GM18520 (cell line): ENCODE results near the gene ISOC2.
"Not testable (repeated sequence)": the region's sequence is repeated elsewhere in the genome, so short reads cannot be mapped to it uniquely, and the experiment has no call there.

Experiments
- ATAC-seq: cut with Tn5 transposase; IDR thresholded peaks from one replicate; pipeline ENCODE4 v1.9.1; 2021; ENCODE audit not compliant: unreplicated experiment

Gene ISOC2

GRCh38 chr19:55460670-55461258, 678 bp downstream of the ISOC2 start:
- no peak for ATAC-seq

GRCh38 chr19:55459950-55460657, 1.3 kb downstream of the ISOC2 start:
- no peak for ATAC-seq

- ATAC-seq: no peak
These were observed 1.9 kb downstream of the ISOC2 start for GRCh38 chr19:55459551-55459949.

- no peak for ATAC-seq
These were observed 3.6 kb downstream of the ISOC2 start for GRCh38 chr19:55457683-55458457.

GRCh38 chr19:55456347-55456746, 5.1 kb downstream of the ISOC2 start:
- no peak for ATAC-seq

- ATAC-seq: no peak
These were observed 5.7 kb downstream of the ISOC2 start for GRCh38 chr19:55455576-55456235.

GRCh38 chr19:55454787-55455243, 6.6 kb downstream of the ISOC2 start:
- no peak for ATAC-seq

GRCh38 chr19:55453511-55454260, 7.8 kb downstream of the ISOC2 start:
- no peak for ATAC-seq

- ATAC-seq: no peak
These were observed 8.6 kb downstream of the ISOC2 start for GRCh38 chr19:55452749-55453346.

- ATAC-seq: no peak
These were observed 9.3 kb downstream of the ISOC2 start for GRCh38 chr19:55451965-55452748.

- no peak for ATAC-seq
These were observed 10.1 kb downstream of the ISOC2 start for GRCh38 chr19:55451163-55451964.

- no peak for ATAC-seq
These were observed 12.0 kb downstream of the ISOC2 start for GRCh38 chr19:55449469-55449868.

- ATAC-seq: not testable (repeated sequence)
These were observed 13.3 kb downstream of the ISOC2 start for GRCh38 chr19:55448175-55448490.

GRCh38 chr19:55447421-55448174, 13.8 kb downstream of the ISOC2 start:
- ATAC-seq: no peak

GRCh38 chr19:55446060-55446459, 15.4 kb downstream of the ISOC2 start:
- ATAC-seq: no peak

- no peak for ATAC-seq
These were observed 16.8 kb downstream of the ISOC2 start for GRCh38 chr19:55444646-55445045.

- no peak for ATAC-seq
These were observed 17.5 kb downstream of the ISOC2 start for GRCh38 chr19:55443824-55444480.
